Neural cell (in vitro differentiated cells): ENCODE data around the gene PLEKHB2. TPM values are rescaled to one million over a fixed set of nuclear protein-coding genes. Genes with fewer than 3 reads are reported as not detected.

Experiments used
- H2AFZ ChIP-seq: fragments of 200-600, 300-800 bp; sonication (generic), shearing (Covaris generic); 2 replicates; pipeline ENCODE4 v1.6.0; 2014; ENCODE audit warnings: low read depth, mild to moderate bottlenecking, antibody characterized with exemption, low read length, moderate library complexity
- H3F3A ChIP-seq: fragments of 200-600 bp; shearing (Covaris generic); 2 replicates; pipeline ENCODE4 v1.6.1; 2016; ENCODE audit warnings: mild to moderate bottlenecking, moderate library complexity, mixed read lengths, antibody characterized with exemption, low read length; ENCODE audit not compliant: insufficient read depth, poor library complexity, severe bottlenecking
- H3K27ac ChIP-seq: fragments of 200-600, 300-800 bp; sonication (generic), shearing (Covaris generic); 2 replicates; pipeline ENCODE4 v1.5.1; 2014; ENCODE audit warnings: mild to moderate bottlenecking, low read length, moderate library complexity
- H3K27me3 ChIP-seq: fragments of 300-800, 200-600 bp; sonication (generic), shearing (Covaris generic); 2 replicates; pipeline ENCODE4 v1.6.0; 2014; ENCODE audit warnings: mild to moderate bottlenecking, low read depth, low read length, moderate library complexity; ENCODE audit not compliant: insufficient read depth
- H3K36me3 ChIP-seq: fragments of 300-800, 200-600 bp; sonication (generic), shearing (Covaris generic); 2 replicates; pipeline ENCODE4 v1.5.1; 2014; ENCODE audit warnings: mild to moderate bottlenecking, antibody characterized with exemption, low read length, moderate library complexity; ENCODE audit not compliant: insufficient read depth
- H3K4me2 ChIP-seq: fragments of 300-800, 200-600 bp; sonication (generic), shearing (Covaris generic); 2 replicates; pipeline ENCODE4 v1.6.0; 2014; ENCODE audit warnings: mild to moderate bottlenecking, low read length
- H3K4me3 ChIP-seq: fragments of 300-800, 200-600 bp; sonication (generic), shearing (Covaris generic); 2 replicates; pipeline ENCODE4 v1.5.1; 2014; ENCODE audit warnings: mild to moderate bottlenecking, low read length, moderate library complexity
- H3K79me2 ChIP-seq: fragments of 200-600 bp; shearing (Covaris generic); replicated peaks from 2 replicates; pipeline ENCODE4 v1.6.0; 2014; ENCODE audit warnings: mild to moderate bottlenecking, low read length, moderate library complexity; ENCODE audit not compliant: insufficient read depth
- H3K9ac ChIP-seq: fragments of 300-800, 200-600 bp; sonication (generic), shearing (Covaris generic); 2 replicates; pipeline ENCODE4 v1.6.1; 2016; ENCODE audit warnings: mild to moderate bottlenecking, low read length, mixed read lengths
- H3K9me2 ChIP-seq: fragments of 200-600 bp; shearing (Covaris generic); 2 replicates; pipeline ENCODE4 v1.6.1; 2016; ENCODE audit warnings: mild to moderate bottlenecking, low read length, mixed read lengths; ENCODE audit not compliant: insufficient read depth
- H3K9me3 ChIP-seq: fragments of 200-600, 300-800 bp; sonication (generic), shearing (Covaris generic); 2 replicates; pipeline ENCODE4 v1.6.1; 2016; ENCODE audit warnings: mild to moderate bottlenecking, mixed run types, low read length, moderate library complexity, mixed read lengths
- H4K20me1 ChIP-seq: fragments of 200-600 bp; shearing (Covaris generic); 2 replicates; pipeline ENCODE4 v1.6.1; 2016; ENCODE audit warnings: mild to moderate bottlenecking, mixed run types; ENCODE audit not compliant: insufficient read depth
- EP300 ChIP-seq: fragments of 450-650 bp; conservative IDR thresholded peaks from 2 replicates; pipeline ENCODE4 v1.6.1; 2014; ENCODE audit warnings: antibody characterized with exemption, mild to moderate bottlenecking, moderate library complexity; ENCODE audit not compliant: poor library complexity, severe bottlenecking
- EZH2 ChIP-seq: fragments of 200-600, 300-800 bp; shearing (Covaris generic), sonication (generic); IDR thresholded peaks from 2 replicates; pipeline ENCODE4 v1.6.1; 2014; ENCODE audit warnings: antibody characterized with exemption, low read length, borderline replicate concordance, mild to moderate bottlenecking; ENCODE audit not compliant: insufficient read depth, poor library complexity, severe bottlenecking
- MXI1 ChIP-seq: fragments of 450-650 bp; conservative IDR thresholded peaks from 2 replicates; pipeline ENCODE4 v1.6.1; 2014; ENCODE audit warnings: antibody characterized with exemption, mild to moderate bottlenecking; ENCODE audit not compliant: poor library complexity, severe bottlenecking
- POLR2AphosphoS5 ChIP-seq: IDR thresholded peaks from 2 replicates; pipeline ENCODE4 v1.6.1; 2012
- RAD21 ChIP-seq: fragments of 450-650 bp; conservative IDR thresholded peaks from 2 replicates; pipeline ENCODE4 v1.6.1; 2014; ENCODE audit warnings: antibody characterized with exemption, mild to moderate bottlenecking, moderate library complexity
- SMC3 ChIP-seq: fragments of 450-650 bp; conservative IDR thresholded peaks from 2 replicates; pipeline ENCODE4 v1.6.1; 2014; ENCODE audit warnings: antibody characterized with exemption, mild to moderate bottlenecking, moderate library complexity; ENCODE audit not compliant: poor library complexity
- TAF1 ChIP-seq: IDR thresholded peaks from 2 replicates; pipeline ENCODE4 v1.6.1; 2012; ENCODE audit warnings: low read depth
- polyA minus RNA-seq: library from RNA; depleted of rRNA, polyadenylated mRNA; stranded (reverse); fragments of >200 nt; gene quantifications from 2 replicates; pipeline ENCODE4 v1.2.3, GENCODE V29; 2014
- polyA plus RNA-seq: library from polyadenylated mRNA; depleted of rRNA; stranded (reverse); fragments of >200 nt; gene quantifications from 2 replicates; pipeline ENCODE4 v1.2.3, GENCODE V29; 2014
- TF ChIP-seq, protein P1 (sequence below): fragments of 450-650 bp; IDR thresholded peaks from 2 replicates; pipeline ENCODE4 v1.5.1; 2014; ENCODE audit warnings: antibody characterized with exemption, mild to moderate bottlenecking, moderate library complexity; ENCODE audit not compliant: poor library complexity, severe bottlenecking
- TF ChIP-seq, protein P2 (sequence below): IDR thresholded peaks from 2 replicates; pipeline ENCODE4 v1.6.1; 2012; ENCODE audit warnings: borderline replicate concordance

PLEKHB2 gene, protein sequence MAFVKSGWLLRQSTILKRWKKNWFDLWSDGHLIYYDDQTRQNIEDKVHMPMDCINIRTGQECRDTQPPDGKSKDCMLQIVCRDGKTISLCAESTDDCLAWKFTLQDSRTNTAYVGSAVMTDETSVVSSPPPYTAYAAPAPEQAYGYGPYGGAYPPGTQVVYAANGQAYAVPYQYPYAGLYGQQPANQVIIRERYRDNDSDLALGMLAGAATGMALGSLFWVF
- polyA plus RNA-seq (85.0 and 87.0 TPM in 2 replicates), polyA minus RNA-seq (139 and 143 TPM in 2 replicates)

DNA sequence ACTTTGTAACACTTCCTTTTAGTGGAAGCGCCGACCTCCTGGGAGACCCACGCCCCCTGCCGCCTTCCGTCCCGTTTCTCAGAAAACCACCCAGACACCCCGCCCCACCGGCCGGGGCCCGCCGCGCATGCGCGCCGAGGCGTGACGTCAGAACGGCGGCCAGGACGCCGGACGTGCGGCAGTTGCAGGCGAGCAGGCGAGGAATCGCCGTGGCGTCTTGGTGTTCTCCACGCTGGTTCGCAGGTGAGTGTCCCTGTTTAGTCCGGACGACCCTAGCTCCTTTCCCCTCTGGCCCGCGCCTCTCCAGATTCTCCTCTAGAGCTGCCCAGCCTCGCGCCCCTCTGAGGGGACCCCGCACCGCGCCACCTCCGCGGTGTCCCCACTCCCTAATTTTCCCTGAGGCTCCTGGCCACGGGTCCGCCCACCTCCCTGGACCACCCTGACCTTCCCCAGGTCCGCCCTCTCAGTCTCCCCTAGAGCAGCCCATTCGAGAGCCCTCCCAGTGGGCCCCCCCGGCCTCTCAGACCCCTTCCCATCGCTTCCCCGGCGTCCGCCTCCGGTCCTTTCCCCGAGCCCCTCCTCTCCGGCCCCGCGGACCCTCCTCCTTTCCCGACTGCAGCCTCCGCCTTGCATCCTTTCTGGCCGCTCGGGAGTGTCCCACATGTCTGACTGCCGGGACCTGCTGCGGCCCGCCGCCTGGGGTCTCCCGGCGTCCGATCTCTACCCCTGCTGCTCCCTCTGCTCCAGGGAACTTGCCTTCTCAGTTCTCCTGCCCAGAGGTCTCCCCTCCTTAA lies at the start of gene PLEKHB2:
Gene PLEKHB2 (plus strand): TSS at position 181 of the 794 bp plus-strand sequence. CDS start 15,606 bp downstream, outside the sequence.
- Histone ChIP-seq H3F3A (no peaks in the 10 kb centered on the region), H3K4me2 (peak within 1 kb of the TSS; percentile 88), H3K9me2 (no peaks in the 10 kb centered on the region), H3K27me3 (no peaks in the 10 kb centered on the region), H3K4me3 (peak within 1 kb of the TSS; percentile 98), H3K9ac (peak within 1 kb of the TSS; percentile 95), H3K79me2 (peaks cover 39% of the 10 kb centered on the region), H3K9me3 (no peaks in the 10 kb centered on the region), H3K27ac (peak within 1 kb of the TSS; percentile 88), H3K36me3 (no peaks in the 10 kb centered on the region), H4K20me1 (no peaks in the 10 kb centered on the region), H2AFZ (peak within 1 kb of the TSS; percentile 91)
- TF ChIP-seq, protein P1, sequence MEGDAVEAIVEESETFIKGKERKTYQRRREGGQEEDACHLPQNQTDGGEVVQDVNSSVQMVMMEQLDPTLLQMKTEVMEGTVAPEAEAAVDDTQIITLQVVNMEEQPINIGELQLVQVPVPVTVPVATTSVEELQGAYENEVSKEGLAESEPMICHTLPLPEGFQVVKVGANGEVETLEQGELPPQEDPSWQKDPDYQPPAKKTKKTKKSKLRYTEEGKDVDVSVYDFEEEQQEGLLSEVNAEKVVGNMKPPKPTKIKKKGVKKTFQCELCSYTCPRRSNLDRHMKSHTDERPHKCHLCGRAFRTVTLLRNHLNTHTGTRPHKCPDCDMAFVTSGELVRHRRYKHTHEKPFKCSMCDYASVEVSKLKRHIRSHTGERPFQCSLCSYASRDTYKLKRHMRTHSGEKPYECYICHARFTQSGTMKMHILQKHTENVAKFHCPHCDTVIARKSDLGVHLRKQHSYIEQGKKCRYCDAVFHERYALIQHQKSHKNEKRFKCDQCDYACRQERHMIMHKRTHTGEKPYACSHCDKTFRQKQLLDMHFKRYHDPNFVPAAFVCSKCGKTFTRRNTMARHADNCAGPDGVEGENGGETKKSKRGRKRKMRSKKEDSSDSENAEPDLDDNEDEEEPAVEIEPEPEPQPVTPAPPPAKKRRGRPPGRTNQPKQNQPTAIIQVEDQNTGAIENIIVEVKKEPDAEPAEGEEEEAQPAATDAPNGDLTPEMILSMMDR, result peak; percentile 59
- TF ChIP-seq TAF1 (peak; percentile 83), POLR2AphosphoS5 (peak; percentile 96), MXI1 (peak; percentile 86), EZH2 (no peak), SMC3 (peak; percentile 44), EP300 (no peak), RAD21 (peak; percentile 13)
- TF ChIP-seq, protein P2, sequence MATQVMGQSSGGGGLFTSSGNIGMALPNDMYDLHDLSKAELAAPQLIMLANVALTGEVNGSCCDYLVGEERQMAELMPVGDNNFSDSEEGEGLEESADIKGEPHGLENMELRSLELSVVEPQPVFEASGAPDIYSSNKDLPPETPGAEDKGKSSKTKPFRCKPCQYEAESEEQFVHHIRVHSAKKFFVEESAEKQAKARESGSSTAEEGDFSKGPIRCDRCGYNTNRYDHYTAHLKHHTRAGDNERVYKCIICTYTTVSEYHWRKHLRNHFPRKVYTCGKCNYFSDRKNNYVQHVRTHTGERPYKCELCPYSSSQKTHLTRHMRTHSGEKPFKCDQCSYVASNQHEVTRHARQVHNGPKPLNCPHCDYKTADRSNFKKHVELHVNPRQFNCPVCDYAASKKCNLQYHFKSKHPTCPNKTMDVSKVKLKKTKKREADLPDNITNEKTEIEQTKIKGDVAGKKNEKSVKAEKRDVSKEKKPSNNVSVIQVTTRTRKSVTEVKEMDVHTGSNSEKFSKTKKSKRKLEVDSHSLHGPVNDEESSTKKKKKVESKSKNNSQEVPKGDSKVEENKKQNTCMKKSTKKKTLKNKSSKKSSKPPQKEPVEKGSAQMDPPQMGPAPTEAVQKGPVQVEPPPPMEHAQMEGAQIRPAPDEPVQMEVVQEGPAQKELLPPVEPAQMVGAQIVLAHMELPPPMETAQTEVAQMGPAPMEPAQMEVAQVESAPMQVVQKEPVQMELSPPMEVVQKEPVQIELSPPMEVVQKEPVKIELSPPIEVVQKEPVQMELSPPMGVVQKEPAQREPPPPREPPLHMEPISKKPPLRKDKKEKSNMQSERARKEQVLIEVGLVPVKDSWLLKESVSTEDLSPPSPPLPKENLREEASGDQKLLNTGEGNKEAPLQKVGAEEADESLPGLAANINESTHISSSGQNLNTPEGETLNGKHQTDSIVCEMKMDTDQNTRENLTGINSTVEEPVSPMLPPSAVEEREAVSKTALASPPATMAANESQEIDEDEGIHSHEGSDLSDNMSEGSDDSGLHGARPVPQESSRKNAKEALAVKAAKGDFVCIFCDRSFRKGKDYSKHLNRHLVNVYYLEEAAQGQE, result peak; percentile 40

DNA sequence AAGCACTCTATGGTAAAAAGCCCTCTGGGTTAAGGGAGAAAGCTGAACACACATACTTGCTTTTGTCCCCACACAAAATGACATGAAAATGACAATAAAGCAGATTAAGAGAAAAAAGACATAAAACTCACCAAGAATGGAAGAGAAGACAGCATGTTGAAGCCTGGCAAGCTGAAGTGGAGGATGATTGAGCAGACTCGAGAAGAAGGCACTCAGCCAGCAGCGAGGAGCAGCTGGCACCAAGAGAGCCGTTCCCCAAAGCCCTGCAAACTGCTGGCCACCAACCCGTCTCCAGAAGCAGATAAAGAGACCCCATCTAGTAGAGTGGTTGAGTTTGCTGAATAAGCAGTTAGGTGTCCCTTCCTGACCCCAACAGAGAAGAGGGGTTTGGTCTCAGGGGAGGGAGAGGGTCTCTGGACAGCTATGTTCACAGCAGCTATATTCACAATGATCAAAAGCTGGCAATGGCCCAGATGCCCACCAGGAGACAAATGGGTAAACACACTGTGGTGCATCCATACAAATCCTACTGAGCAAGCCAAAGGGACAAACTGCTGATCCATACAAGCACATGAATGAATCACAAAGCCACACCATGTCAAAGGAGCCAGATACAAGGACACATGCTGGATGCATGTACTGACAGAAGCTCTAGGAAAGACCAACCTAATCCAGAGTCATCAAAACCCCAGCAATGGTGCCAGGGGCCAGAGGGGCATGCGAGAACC lies 48.8 kb upstream of the PLEKHB2 start:
- no peaks in the 10 kb centered on the region for H4K20me1 ChIP-seq
- H3K9me2 ChIP-seq, result no peaks in the 10 kb centered on the region
- no peaks in the 10 kb centered on the region for H3K9me3 ChIP-seq
- H3K36me3 ChIP-seq, result peaks cover 6% of the 10 kb centered on the region
- H3K27me3 ChIP-seq, result no peaks in the 10 kb centered on the region
- no peak overlapping the region for H3K9ac ChIP-seq
- TF ChIP-seq EZH2 (no peak), RAD21 (no peak), POLR2AphosphoS5 (no peak), EP300 (no peak), MXI1 (no peak), SMC3 (no peak)
- TF ChIP-seq, protein P1, result no peak
- H3K27ac ChIP-seq, result no peak overlapping the region
- no peak overlapping the region for H3K4me2 ChIP-seq
- no peak overlapping the region for H3K4me3 ChIP-seq
- H2AFZ ChIP-seq, result no peak overlapping the region
- H3K79me2 ChIP-seq, result peaks cover 31% of the 10 kb centered on the region
- no peaks in the 10 kb centered on the region for H3F3A ChIP-seq
